K562 (cell line): ENCODE results near the gene HOXB7. TPM values are rescaled to one million over a fixed set of nuclear protein-coding genes. Genes with fewer than 3 reads are reported as not detected.

Source experiments
- GATAD2B ChIP-seq: fragments of 450-650 bp; IDR thresholded peaks from 2 replicates; pipeline ENCODE4 v1.6.1; 2017; ENCODE audit warnings: mild to moderate bottlenecking, borderline replicate concordance
- HDAC2 ChIP-seq: fragments of 450-650 bp; IDR thresholded peaks from 2 replicates; pipeline ENCODE4 v1.6.1; 2016; ENCODE audit warnings: mild to moderate bottlenecking
- MBD2 ChIP-seq: sonication (generic); IDR thresholded peaks from 2 replicates; pipeline ENCODE4 v1.6.1; 2016; ENCODE audit warnings: low read depth, borderline replicate concordance
- NFRKB ChIP-seq: fragments of 450-650 bp; IDR thresholded peaks from 2 replicates; pipeline ENCODE4 v1.6.1; 2016; ENCODE audit warnings: low read depth
- SRSF7 ChIP-seq: fragments of 200-400 bp; formaldehyde crosslinking; optimal IDR thresholded peaks from 2 replicates; pipeline ENCODE3; 2017; ENCODE audit warnings: mild to moderate bottlenecking, low read depth, low read length
- TCF3 ChIP-seq: sonication (generic); formaldehyde crosslinking; IDR thresholded peaks from 2 replicates; pipeline ENCODE4 v1.4.0; 2020; ENCODE audit warnings: mild to moderate bottlenecking, missing genetic modification reagents
- YY1 ChIP-seq, 3 experiments: IDR thresholded peaks; 2 replicates each; pipeline ENCODE4 v1.6.1; 2011; ENCODE audit warnings: low read length in 2 of 3, mild to moderate bottlenecking in 2 of 3, moderate library complexity in 2 of 3, borderline replicate concordance in 1 of 3, control low read depth in 1 of 3, low read depth in 1 of 3; ENCODE audit not compliant: insufficient read depth in 3 of 3, insufficient replicate concordance in 2 of 3, control insufficient read depth in 1 of 3, insufficient read length in 1 of 3; ENCODE audit errors: extremely low read depth in 1 of 3
- ZNF121 ChIP-seq: sonication (generic); formaldehyde crosslinking; conservative IDR thresholded peaks from 2 replicates; pipeline ENCODE4 v1.8.0; 2022; ENCODE audit warnings: missing genetic modification reagents
- polyA plus RNA-seq, 8 experiments: library from polyadenylated mRNA; depleted of rRNA in 4 of 8; stranded (reverse) in 5 of 8; unstranded in 3 of 8; fragments of >200 nt; fragmentation: Nextera tagmentation in 2 of 8; fragmentation: Illumina TruSeq in 1 of 8; extraction: Ambion mirVana in 2 of 8; extraction: Trizol in 1 of 8; gene quantifications; 2 replicates each; pipeline versions ENCODE4 v1.2.1 to v1.2.3, GENCODE V29; 2011 to 2014; ENCODE audit warnings: inconsistent platforms in 1 of 8, missing spikeins in 1 of 8
- total RNA-seq, 7 experiments: library from RNA; depleted of rRNA in 6 of 7; stranded (reverse); fragments of >200 nt in 6 of 7; fragmentation: Illumina TruSeq in 2 of 7; extraction: Trizol in 2 of 7; gene quantifications; 2 replicates each; pipeline versions ENCODE4 v1.2.1 to v1.2.3, GENCODE V29; 2011 to 2021; ENCODE audit warnings: low replicate concordance in 1 of 7
- TF ChIP-seq, protein P1 (sequence below): sonication (generic); formaldehyde crosslinking; IDR thresholded peaks from 2 replicates; pipeline ENCODE4 v1.8.0; 2023; ENCODE audit warnings: mild to moderate bottlenecking, missing genetic modification reagents
- TF ChIP-seq, protein P2 (sequence below): fragments of 250-450 bp; sonication (Bioruptor Pico); IDR thresholded peaks from 2 replicates; pipeline ENCODE4 v1.4.0; 2020; ENCODE audit warnings: mild to moderate bottlenecking, moderate library complexity, borderline replicate concordance
- TF ChIP-seq, protein P3 (sequence below): fragments of 250-450 bp; sonication (Bioruptor Pico); IDR thresholded peaks from 2 replicates; pipeline ENCODE4 v1.5.0; 2021
- TF ChIP-seq, protein P4 (sequence below): fragments of 150-350 bp; IDR thresholded peaks from 2 replicates; pipeline ENCODE4 v1.6.1; 2014; ENCODE audit warnings: low read depth, mild to moderate bottlenecking, low read length, borderline replicate concordance
- TF ChIP-seq, protein P5 (sequence below): fragments of 250-450 bp; sonication (Bioruptor Pico); IDR thresholded peaks from 2 replicates; pipeline ENCODE4 v1.8.0; 2021; ENCODE audit warnings: moderate library complexity, mild to moderate bottlenecking, inconsistent platforms

Gene HOXB7
- total and polyA plus RNA-seq, 9 of the 15 experiments (the other 6 are each of a cell fraction or from before 2014, with no cell fraction given): 5.5 to 16.7 (median 8.3) TPM

DNA sequence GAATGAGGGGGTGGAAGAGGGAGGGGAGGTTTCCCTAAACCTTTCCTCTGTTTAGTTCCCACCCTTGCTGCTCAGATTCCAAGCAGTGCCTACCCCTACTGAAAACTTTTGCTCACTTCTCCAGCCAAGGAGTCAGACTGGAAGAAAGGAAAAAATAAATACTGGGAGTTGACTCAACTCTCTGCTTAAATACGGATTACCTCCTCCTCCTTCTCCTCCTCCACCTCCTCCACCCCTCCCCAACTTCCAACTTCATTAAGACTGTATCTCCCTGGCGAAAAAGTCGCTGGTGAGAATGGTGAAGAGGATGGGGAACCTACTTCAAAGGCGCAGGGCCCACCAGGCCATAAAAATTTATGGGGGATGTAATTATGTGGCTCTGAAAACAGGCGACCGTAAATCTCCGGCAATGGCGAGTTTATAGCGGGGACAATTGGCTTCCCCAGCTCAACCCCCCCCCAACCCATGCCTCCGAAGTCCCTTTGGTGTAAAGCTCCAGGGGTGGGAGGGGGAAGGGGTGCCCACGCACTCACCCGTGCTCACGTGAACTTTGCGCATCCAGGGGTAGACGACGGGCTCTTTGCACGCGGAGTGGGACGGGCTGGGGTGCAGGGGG, 33.4 kb downstream of the HOXB7 start (continued):
- TF ChIP-seq, protein P1, sequence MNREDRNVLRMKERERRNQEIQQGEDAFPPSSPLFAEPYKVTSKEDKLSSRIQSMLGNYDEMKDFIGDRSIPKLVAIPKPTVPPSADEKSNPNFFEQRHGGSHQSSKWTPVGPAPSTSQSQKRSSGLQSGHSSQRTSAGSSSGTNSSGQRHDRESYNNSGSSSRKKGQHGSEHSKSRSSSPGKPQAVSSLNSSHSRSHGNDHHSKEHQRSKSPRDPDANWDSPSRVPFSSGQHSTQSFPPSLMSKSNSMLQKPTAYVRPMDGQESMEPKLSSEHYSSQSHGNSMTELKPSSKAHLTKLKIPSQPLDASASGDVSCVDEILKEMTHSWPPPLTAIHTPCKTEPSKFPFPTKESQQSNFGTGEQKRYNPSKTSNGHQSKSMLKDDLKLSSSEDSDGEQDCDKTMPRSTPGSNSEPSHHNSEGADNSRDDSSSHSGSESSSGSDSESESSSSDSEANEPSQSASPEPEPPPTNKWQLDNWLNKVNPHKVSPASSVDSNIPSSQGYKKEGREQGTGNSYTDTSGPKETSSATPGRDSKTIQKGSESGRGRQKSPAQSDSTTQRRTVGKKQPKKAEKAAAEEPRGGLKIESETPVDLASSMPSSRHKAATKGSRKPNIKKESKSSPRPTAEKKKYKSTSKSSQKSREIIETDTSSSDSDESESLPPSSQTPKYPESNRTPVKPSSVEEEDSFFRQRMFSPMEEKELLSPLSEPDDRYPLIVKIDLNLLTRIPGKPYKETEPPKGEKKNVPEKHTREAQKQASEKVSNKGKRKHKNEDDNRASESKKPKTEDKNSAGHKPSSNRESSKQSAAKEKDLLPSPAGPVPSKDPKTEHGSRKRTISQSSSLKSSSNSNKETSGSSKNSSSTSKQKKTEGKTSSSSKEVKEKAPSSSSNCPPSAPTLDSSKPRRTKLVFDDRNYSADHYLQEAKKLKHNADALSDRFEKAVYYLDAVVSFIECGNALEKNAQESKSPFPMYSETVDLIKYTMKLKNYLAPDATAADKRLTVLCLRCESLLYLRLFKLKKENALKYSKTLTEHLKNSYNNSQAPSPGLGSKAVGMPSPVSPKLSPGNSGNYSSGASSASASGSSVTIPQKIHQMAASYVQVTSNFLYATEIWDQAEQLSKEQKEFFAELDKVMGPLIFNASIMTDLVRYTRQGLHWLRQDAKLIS: no peak
- no peak for TF ChIP-seq GATAD2B
- no peak for TF ChIP-seq SRSF7
- TF ChIP-seq, protein P2, sequence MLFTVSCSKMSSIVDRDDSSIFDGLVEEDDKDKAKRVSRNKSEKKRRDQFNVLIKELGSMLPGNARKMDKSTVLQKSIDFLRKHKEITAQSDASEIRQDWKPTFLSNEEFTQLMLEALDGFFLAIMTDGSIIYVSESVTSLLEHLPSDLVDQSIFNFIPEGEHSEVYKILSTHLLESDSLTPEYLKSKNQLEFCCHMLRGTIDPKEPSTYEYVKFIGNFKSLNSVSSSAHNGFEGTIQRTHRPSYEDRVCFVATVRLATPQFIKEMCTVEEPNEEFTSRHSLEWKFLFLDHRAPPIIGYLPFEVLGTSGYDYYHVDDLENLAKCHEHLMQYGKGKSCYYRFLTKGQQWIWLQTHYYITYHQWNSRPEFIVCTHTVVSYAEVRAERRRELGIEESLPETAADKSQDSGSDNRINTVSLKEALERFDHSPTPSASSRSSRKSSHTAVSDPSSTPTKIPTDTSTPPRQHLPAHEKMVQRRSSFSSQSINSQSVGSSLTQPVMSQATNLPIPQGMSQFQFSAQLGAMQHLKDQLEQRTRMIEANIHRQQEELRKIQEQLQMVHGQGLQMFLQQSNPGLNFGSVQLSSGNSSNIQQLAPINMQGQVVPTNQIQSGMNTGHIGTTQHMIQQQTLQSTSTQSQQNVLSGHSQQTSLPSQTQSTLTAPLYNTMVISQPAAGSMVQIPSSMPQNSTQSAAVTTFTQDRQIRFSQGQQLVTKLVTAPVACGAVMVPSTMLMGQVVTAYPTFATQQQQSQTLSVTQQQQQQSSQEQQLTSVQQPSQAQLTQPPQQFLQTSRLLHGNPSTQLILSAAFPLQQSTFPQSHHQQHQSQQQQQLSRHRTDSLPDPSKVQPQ: no peak
- TF ChIP-seq, protein P3, sequence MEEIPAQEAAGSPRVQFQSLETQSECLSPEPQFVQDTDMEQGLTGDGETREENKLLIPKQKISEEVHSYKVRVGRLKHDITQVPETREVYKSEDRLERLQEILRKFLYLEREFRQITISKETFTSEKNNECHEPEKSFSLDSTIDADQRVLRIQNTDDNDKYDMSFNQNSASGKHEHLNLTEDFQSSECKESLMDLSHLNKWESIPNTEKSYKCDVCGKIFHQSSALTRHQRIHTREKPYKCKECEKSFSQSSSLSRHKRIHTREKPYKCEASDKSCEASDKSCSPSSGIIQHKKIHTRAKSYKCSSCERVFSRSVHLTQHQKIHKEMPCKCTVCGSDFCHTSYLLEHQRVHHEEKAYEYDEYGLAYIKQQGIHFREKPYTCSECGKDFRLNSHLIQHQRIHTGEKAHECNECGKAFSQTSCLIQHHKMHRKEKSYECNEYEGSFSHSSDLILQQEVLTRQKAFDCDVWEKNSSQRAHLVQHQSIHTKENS (CRISPR knock-in tag): no peak
- TF ChIP-seq HDAC2: no peak
- no peak for TF ChIP-seq YY1 (IDR thresholded peaks at IDR 0.05; ENCODE audit: borderline replicate concordance in 1 of 3, control insufficient read depth in 1 of 3, extremely low read depth in 1 of 3, insufficient read depth in 3 of 3, insufficient read length in 1 of 3, insufficient replicate concordance in 2 of 3, low read depth in 1 of 3, low read length in 2 of 3)
- TF ChIP-seq, protein P4, sequence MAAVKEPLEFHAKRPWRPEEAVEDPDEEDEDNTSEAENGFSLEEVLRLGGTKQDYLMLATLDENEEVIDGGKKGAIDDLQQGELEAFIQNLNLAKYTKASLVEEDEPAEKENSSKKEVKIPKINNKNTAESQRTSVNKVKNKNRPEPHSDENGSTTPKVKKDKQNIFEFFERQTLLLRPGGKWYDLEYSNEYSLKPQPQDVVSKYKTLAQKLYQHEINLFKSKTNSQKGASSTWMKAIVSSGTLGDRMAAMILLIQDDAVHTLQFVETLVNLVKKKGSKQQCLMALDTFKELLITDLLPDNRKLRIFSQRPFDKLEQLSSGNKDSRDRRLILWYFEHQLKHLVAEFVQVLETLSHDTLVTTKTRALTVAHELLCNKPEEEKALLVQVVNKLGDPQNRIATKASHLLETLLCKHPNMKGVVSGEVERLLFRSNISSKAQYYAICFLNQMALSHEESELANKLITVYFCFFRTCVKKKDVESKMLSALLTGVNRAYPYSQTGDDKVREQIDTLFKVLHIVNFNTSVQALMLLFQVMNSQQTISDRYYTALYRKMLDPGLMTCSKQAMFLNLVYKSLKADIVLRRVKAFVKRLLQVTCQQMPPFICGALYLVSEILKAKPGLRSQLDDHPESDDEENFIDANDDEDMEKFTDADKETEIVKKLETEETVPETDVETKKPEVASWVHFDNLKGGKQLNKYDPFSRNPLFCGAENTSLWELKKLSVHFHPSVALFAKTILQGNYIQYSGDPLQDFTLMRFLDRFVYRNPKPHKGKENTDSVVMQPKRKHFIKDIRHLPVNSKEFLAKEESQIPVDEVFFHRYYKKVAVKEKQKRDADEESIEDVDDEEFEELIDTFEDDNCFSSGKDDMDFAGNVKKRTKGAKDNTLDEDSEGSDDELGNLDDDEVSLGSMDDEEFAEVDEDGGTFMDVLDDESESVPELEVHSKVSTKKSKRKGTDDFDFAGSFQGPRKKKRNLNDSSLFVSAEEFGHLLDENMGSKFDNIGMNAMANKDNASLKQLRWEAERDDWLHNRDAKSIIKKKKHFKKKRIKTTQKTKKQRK: no peak
- peak; percentile 4; the same call in 1 of the 2 replicates for TF ChIP-seq NFRKB
- no peak for TF ChIP-seq MBD2
- TF ChIP-seq, protein P5, sequence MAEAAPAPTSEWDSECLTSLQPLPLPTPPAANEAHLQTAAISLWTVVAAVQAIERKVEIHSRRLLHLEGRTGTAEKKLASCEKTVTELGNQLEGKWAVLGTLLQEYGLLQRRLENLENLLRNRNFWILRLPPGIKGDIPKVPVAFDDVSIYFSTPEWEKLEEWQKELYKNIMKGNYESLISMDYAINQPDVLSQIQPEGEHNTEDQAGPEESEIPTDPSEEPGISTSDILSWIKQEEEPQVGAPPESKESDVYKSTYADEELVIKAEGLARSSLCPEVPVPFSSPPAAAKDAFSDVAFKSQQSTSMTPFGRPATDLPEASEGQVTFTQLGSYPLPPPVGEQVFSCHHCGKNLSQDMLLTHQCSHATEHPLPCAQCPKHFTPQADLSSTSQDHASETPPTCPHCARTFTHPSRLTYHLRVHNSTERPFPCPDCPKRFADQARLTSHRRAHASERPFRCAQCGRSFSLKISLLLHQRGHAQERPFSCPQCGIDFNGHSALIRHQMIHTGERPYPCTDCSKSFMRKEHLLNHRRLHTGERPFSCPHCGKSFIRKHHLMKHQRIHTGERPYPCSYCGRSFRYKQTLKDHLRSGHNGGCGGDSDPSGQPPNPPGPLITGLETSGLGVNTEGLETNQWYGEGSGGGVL (CRISPR knock-in tag): no peak
- TF ChIP-seq ZNF121 (CRISPR knock-in tag): no peak
- TF ChIP-seq TCF3 (CRISPR knock-in tag): no peak
